AG09319 (cell line): ENCODE results near the gene CORO1A.
"Not testable (repeated sequence)": the region's sequence is repeated elsewhere in the genome, so short reads cannot be mapped to it uniquely, and the experiment has no call there.

ENCODE experiments used
- DNase-seq: peaks from one replicate; pipeline ENCODE4 v3.0.0-alpha.2; 2010; ENCODE audit warnings: low read depth; ENCODE audit errors: extremely low read depth

The CORO1A gene

DNA sequence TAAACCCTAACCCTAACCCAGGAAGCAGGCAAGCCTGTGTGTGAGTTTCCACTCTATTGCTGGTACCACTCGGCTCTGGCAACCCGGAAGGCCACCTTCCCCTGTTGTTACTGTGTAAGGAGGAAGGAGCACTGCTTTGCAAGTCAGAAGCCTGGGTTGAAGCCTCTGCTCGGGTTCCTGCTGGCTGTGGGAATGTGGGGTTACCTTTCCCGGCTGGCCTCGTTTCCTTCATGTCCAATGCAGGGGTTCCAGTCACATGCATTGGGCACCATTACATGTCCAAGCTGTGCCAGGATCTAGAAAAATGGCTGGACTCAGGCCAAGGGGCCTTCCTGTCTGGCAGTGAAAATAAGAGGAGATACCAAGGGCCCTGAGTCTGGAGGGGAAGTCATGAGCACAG, 33.7 kb downstream of the CORO1A start:
- not testable (repeated sequence) for DNase-seq
